Central memory CD8-positive, alpha-beta T cell (primary cell): ENCODE data around the gene CDC16.
A peak's percentile ranks its signal among the peaks of the same experiment; 100 is the strongest.

Experiments
- ATAC-seq: fragments of 150-1000 bp; cut with Tn5 transposase; replicated peaks from 2 replicates; pipeline ENCODE4 v1.10.0; 2022; ENCODE audit warnings: mild to moderate bottlenecking, moderate FRiP score, moderate number of reproducible peaks; ENCODE audit not compliant: poor library complexity, severe bottlenecking; ENCODE audit errors: extremely low read depth
- DNase-seq, 2 donors: peaks; one replicate each; pipeline ENCODE4 v3.0.0; 2021; ENCODE audit warnings: low spot score in 2 of 2
- H3K27ac Mint-ChIP-seq: one replicate; pipeline ENCODE4 v1.8.0; 2022; ENCODE audit warnings: low read depth, mild to moderate bottlenecking, moderate library complexity, mixed read lengths
- H3K27me3 Mint-ChIP-seq: one replicate; pipeline ENCODE4 v1.8.0; 2022; ENCODE audit warnings: mixed read lengths
- H3K36me3 Mint-ChIP-seq: one replicate; pipeline ENCODE4 v1.8.0; 2022; ENCODE audit warnings: mild to moderate bottlenecking, moderate library complexity, mixed read lengths; ENCODE audit not compliant: insufficient read depth
- H3K4me1 Mint-ChIP-seq: one replicate; pipeline ENCODE4 v1.8.0; 2022; ENCODE audit warnings: mixed read lengths
- H3K4me3 Mint-ChIP-seq: one replicate; pipeline ENCODE4 v1.8.0; 2022; ENCODE audit warnings: mild to moderate bottlenecking, moderate library complexity, mixed read lengths
- H3K9me3 Mint-ChIP-seq: one replicate; pipeline ENCODE4 v1.8.0; 2022; ENCODE audit warnings: mixed read lengths

The CDC16 gene

DNA sequence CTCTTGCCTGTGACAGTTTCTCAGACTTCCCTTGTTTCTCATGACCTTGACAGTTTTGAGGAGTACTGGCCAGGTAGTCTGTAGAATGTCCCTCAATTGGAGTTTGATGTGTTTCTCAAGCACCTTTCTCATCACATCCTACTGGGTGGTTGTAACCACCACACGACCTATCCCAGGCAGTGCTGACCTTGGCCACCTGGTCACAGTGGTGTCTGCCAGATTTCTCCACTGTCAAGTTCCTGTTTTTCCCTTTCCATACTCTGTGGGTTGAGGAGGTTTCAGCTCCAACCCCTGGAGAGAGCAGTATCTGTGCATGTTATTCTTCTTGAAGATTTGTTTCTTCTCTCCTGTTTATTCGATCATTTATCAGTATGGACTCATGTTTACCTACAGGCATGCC, 38.3 kb downstream of the CDC16 start:
- no peaks in the 10 kb centered on the region for H3K9me3 Mint-ChIP-seq
- no peak overlapping the region for H3K27ac Mint-ChIP-seq
- H3K4me3 Mint-ChIP-seq: no peak overlapping the region
- no peak for DNase-seq
- H3K4me1 Mint-ChIP-seq: peaks cover 21% of the 10 kb centered on the region
- H3K27me3 Mint-ChIP-seq: no peaks in the 10 kb centered on the region
- no peak for ATAC-seq
- H3K36me3 Mint-ChIP-seq: peaks cover 31% of the 10 kb centered on the region

- Mint-ChIP-seq H3K4me1 (peaks cover 17% of the 10 kb centered on the region), H3K27me3 (no peaks in the 10 kb centered on the region), H3K36me3 (peaks cover 25% of the 10 kb centered on the region), H3K4me3 (no peak overlapping the region), H3K9me3 (no peaks in the 10 kb centered on the region), H3K27ac (no peak overlapping the region)
- DNase-seq (no peak), ATAC-seq (no peak)
These were observed 40.6 kb downstream of the CDC16 start for GRCh38 chr13:114275304-114275703.

DNA sequence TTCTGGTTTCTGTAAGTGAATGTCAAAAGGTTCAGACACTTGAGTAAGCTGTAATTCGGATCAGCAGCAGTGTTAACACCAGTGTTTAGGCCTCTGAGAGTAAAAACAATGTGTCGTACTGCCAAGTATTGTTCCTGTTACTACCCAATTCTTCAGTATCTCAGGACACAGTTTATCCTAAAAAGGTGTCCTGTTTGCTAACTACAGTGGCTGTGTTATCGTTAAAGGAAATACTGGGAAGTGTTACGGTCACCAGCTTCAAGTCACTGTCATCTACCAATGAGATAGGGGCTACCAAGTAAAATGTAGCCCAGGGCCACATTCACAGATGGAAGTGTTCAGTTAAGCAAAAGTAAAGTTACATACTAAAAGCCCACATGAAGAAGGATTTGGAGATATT, 44.4 kb downstream of the CDC16 start:
- H3K27me3 Mint-ChIP-seq: no peaks in the 10 kb centered on the region
- ATAC-seq (no peak), DNase-seq (no peak)
- H3K36me3 Mint-ChIP-seq: peaks cover 28% of the 10 kb centered on the region
- H3K9me3 Mint-ChIP-seq: no peaks in the 10 kb centered on the region
- peak overlapping the region; percentile 97 for H3K27ac Mint-ChIP-seq
- H3K4me3 Mint-ChIP-seq: peak overlapping the region; percentile 89
- peaks cover 27% of the 10 kb centered on the region for H3K4me1 Mint-ChIP-seq

- DNase-seq (no peak), ATAC-seq (no peak)
- Mint-ChIP-seq H3K27ac (peak overlapping the region; percentile 97), H3K9me3 (no peaks in the 10 kb centered on the region), H3K4me3 (peak overlapping the region; percentile 89), H3K27me3 (no peaks in the 10 kb centered on the region), H3K4me1 (peaks cover 30% of the 10 kb centered on the region), H3K36me3 (peaks cover 29% of the 10 kb centered on the region)
These were observed 45.2 kb downstream of the CDC16 start for GRCh38 chr13:114279758-114280355.

GRCh38 chr13:114281351-114282040, 46.8 kb downstream of the CDC16 start, which contains the start of gene UPF3A:
Gene UPF3A, plus strand, starts transcription at chr13:114281601. Its CDS starts 39 bp downstream, at chr13:114281640.
- peak within 1 kb of the TSS; percentile 89 for H3K4me3 Mint-ChIP-seq
- no peaks in the 10 kb centered on the region for H3K27me3 Mint-ChIP-seq
- ATAC-seq: peak; percentile 84
- H3K4me1 Mint-ChIP-seq: peaks cover 35% of the 10 kb centered on the region
- H3K9me3 Mint-ChIP-seq: no peaks in the 10 kb centered on the region
- DNase-seq: peak; percentile 79 to 82
- H3K27ac Mint-ChIP-seq: peak within 1 kb of the TSS; percentile 97
- H3K36me3 Mint-ChIP-seq: peaks cover 34% of the 10 kb centered on the region

DNA sequence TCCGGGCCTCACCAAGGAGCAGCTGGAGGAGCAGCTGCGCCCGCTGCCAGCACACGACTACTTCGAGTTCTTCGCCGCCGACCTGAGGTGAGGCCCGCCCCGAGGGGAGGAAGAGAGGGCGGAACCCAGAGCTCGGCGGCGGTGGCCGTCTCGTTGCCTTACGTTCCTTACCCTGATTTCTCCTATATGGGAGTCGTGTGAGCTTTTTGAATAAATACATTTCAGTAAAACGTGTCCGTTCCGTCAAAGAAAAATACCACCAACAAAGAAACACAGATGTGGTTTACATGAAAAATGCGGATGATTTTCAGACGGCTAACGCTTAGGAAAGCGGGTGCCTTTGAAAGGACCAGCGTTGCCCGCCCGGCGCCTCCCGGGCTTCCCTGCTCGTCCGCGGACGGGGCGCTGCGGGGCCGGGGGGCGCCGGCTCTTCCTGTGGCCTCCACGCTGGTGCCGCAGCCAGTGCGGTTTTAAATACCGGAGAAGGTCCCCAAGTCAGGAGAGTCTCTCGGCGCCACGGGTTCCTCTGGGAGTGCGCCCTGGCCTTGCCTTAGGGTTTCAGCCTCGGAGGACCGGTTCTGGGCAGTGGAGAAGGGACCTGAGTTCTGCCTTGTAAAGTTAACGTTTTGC, 47.5 kb downstream of the CDC16 start:
- Mint-ChIP-seq H3K36me3 (peaks cover 39% of the 10 kb centered on the region), H3K4me3 (peak overlapping the region; percentile 89), H3K4me1 (peaks cover 39% of the 10 kb centered on the region), H3K27ac (peak overlapping the region; percentile 97), H3K9me3 (no peaks in the 10 kb centered on the region), H3K27me3 (no peaks in the 10 kb centered on the region)
- ATAC-seq: peak; percentile 64
- peak; percentile 10 to 71 for DNase-seq

GRCh38 chr13:114283576-114283975, 48.9 kb downstream of the CDC16 start:
- H3K4me3 Mint-ChIP-seq: peak overlapping the region; percentile 30
- H3K27ac Mint-ChIP-seq: no peak overlapping the region
- no peaks in the 10 kb centered on the region for H3K27me3 Mint-ChIP-seq
- H3K9me3 Mint-ChIP-seq: no peaks in the 10 kb centered on the region
- H3K4me1 Mint-ChIP-seq: peaks cover 49% of the 10 kb centered on the region
- ATAC-seq (no peak), DNase-seq (no peak)
- peaks cover 50% of the 10 kb centered on the region for H3K36me3 Mint-ChIP-seq

- Mint-ChIP-seq H3K4me3 (no peak overlapping the region), H3K36me3 (peaks cover 54% of the 10 kb centered on the region), H3K27me3 (no peaks in the 10 kb centered on the region), H3K9me3 (no peaks in the 10 kb centered on the region), H3K4me1 (peaks cover 46% of the 10 kb centered on the region), H3K27ac (no peak overlapping the region)
- ATAC-seq (no peak), DNase-seq (no peak)
These were observed 50.0 kb downstream of the CDC16 start for GRCh38 chr13:114284680-114285079.

DNA sequence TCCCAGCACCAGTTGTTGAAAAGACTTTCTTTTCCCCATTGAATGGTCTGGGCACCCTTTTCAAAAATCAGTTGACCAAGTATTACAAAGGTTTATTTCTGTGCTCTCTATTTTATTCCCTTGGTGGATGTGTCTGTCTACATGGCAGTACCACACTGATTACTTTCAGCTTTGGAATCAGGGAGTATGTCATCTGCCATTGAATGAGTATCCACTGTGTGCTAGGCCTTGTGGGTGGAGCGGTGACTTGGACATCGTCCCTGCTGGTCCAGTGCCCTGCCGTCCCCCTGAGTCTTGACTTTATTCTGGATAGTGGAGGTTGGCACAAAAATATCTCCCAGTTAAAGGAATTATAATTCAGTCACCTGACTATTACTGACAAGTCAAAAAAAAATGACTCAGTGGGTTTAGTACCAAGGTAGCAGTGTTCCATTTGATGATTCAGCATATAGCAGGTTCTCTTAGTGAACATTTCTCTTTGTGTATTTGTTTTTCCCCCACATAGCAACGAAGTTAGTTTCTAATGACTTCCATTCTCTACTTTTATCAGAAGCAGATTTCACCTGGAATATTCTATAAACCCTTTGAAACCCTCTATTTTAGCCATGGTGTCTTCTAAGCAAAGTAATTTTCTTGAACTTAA, 50.6 kb downstream of the CDC16 start:
- DNase-seq: no peak
- no peak overlapping the region for H3K4me3 Mint-ChIP-seq

GRCh38 chr13:114286808-114287207, 52.1 kb downstream of the CDC16 start:
- no peak for ATAC-seq
- Mint-ChIP-seq H3K27ac (no peak overlapping the region), H3K27me3 (no peaks in the 10 kb centered on the region), H3K36me3 (peaks cover 57% of the 10 kb centered on the region), H3K9me3 (no peaks in the 10 kb centered on the region), H3K4me1 (peaks cover 39% of the 10 kb centered on the region), H3K4me3 (no peak overlapping the region)
- no peak for DNase-seq

More for the DNA sequence above, 50.6 kb downstream of the CDC16 start:
- Mint-ChIP-seq H3K9me3 (no peaks in the 10 kb centered on the region), H3K27ac (no peak overlapping the region), H3K27me3 (no peaks in the 10 kb centered on the region), H3K4me1 (peaks cover 40% of the 10 kb centered on the region), H3K36me3 (peaks cover 55% of the 10 kb centered on the region)
- no peak for ATAC-seq

DNA sequence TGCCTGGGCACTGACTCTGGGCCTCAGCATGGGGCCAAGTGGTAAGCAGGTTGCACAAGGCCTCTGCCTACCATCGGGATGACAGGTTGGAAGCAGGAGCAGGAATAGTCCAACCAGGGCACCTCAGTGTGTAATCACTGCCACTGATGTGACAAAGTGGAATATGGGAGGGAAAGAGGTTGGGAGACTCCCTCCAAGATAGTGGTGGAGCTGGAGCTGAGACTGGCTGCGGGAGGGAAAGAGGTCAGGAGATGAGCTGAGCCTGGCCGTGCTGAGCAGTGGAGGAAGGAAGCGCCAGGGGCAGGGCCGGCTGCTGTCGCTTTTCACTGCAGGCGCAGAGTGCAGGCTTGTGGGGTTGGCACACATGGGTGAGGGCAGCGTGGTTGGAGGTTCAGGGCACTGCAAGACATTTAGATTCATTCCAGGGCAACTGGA, 53.5 kb downstream of the CDC16 start:
- Mint-ChIP-seq H3K4me3 (no peak overlapping the region), H3K36me3 (peaks cover 63% of the 10 kb centered on the region), H3K9me3 (no peaks in the 10 kb centered on the region), H3K27ac (peak overlapping the region; percentile 55), H3K4me1 (peaks cover 39% of the 10 kb centered on the region), H3K27me3 (no peaks in the 10 kb centered on the region)
- no peak for ATAC-seq
- DNase-seq: no peak

- Mint-ChIP-seq H3K27ac (no peak overlapping the region), H3K36me3 (peaks cover 47% of the 10 kb centered on the region), H3K4me3 (no peak overlapping the region), H3K27me3 (no peaks in the 10 kb centered on the region), H3K4me1 (peaks cover 9% of the 10 kb centered on the region), H3K9me3 (no peaks in the 10 kb centered on the region)
- DNase-seq: no peak
- ATAC-seq: no peak
These were observed 61.8 kb downstream of the CDC16 start for GRCh38 chr13:114296448-114296847.
